Mucosa of stomach (tissue), 1 donor: ENCODE measurements around the gene TTLL6.
"Not testable (repeated sequence)": the region's sequence is repeated elsewhere in the genome, so short reads cannot be mapped to it uniquely, and the experiment has no call there.

ENCODE experiments used
- H3K27me3 ChIP-seq: one replicate; pipeline ENCODE4 v1.7.0; 2013; ENCODE audit warnings: mild to moderate bottlenecking, low read length; ENCODE audit not compliant: control insufficient read depth, insufficient read depth
- H3K36me3 ChIP-seq: one replicate; pipeline ENCODE4 v1.7.0; 2013; ENCODE audit warnings: low read length; ENCODE audit not compliant: control insufficient read depth, insufficient read depth
- H3K4me1 ChIP-seq: one replicate; pipeline ENCODE4 v1.7.0; 2013; ENCODE audit warnings: mild to moderate bottlenecking, low read length; ENCODE audit not compliant: control insufficient read depth, insufficient read depth
- H3K4me3 ChIP-seq: one replicate; pipeline ENCODE4 v1.7.0; 2013; ENCODE audit warnings: low read length
- H3K9ac ChIP-seq: one replicate; pipeline ENCODE4 v1.7.0; 2013; ENCODE audit warnings: mild to moderate bottlenecking, low read length, moderate library complexity
- H3K9me3 ChIP-seq: one replicate; pipeline ENCODE4 v1.7.0; 2013; ENCODE audit warnings: mild to moderate bottlenecking, low read length, moderate library complexity; ENCODE audit not compliant: control insufficient read depth
- donor health status: Pancreatic carcinoma.

Gene TTLL6

DNA sequence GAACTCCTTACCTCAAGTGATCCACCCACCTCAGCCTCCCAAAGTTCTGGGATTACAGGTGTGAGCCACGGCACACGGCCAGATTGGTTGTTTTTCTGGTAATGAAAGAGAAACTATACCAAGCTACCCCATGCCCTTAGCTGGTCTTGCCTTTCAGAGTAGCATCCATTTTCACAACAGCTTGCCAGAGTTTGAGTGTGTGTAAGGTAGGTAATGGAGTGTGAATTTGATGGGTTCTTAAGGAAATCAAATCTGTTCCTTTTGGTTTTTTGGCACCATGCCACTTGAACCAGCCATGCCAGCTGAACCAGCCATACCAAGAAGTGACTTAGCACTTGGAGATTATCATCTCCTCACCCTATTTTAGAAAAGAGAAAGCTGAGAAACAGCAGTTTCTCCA, 18.9 kb upstream of the TTLL6 start:
- no peak overlapping the region for H3K9ac ChIP-seq
- no peak overlapping the region for H3K4me3 ChIP-seq
- H3K27me3 ChIP-seq = no peaks in the 10 kb centered on the region
- H3K9me3 ChIP-seq = no peaks in the 10 kb centered on the region
- H3K4me1 ChIP-seq = peaks cover 59% of the 10 kb centered on the region
- H3K36me3 ChIP-seq = no peaks in the 10 kb centered on the region

DNA sequence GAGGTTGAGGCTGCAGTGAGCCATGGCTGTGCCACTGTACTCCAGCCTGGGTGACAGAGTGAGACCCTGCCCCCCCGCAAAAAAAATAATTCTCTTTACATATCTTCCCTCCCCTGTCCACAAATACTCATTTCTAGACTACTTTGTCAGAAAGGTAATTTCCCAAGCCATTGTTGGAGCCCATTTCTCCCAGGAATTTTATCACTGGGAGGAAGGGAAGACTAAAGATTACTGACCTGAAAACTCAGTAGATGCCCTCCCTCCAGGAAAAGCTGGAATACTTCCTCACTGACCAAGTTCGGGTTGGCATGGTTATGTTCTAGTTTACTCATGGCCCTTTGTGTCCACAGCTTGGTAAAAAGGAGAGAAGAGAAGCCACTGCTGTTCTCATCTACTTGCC, 17.9 kb upstream of the TTLL6 start:
- H3K36me3 ChIP-seq = no peaks in the 10 kb centered on the region
- H3K9ac ChIP-seq = no peak overlapping the region
- no peak overlapping the region for H3K4me3 ChIP-seq
- H3K27me3 ChIP-seq = no peaks in the 10 kb centered on the region
- no peaks in the 10 kb centered on the region for H3K9me3 ChIP-seq
- H3K4me1 ChIP-seq = peaks cover 49% of the 10 kb centered on the region

DNA sequence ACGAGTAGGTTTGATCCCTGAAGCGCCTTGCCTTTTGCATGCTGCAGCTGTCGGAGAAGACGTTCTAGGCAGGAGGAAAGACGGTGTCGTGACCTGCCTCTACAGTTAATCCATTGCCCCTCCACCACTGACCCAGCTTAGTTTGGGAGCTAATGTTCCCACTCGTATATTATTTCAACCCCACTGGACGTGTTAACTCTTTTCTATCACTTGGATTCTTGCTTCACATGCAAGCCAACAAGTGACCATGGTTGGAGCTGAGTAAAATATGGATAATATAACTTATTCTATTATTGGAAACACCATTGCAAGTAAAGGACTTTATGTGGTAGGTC, 14.5 kb upstream of the TTLL6 start:
- H3K4me1 ChIP-seq = peaks cover 40% of the 10 kb centered on the region
- peak overlapping the region; percentile 97 for H3K9ac ChIP-seq
- peak overlapping the region; percentile 83 for H3K4me3 ChIP-seq
- no peaks in the 10 kb centered on the region for H3K27me3 ChIP-seq
- no peaks in the 10 kb centered on the region for H3K9me3 ChIP-seq
- H3K36me3 ChIP-seq = no peaks in the 10 kb centered on the region

DNA sequence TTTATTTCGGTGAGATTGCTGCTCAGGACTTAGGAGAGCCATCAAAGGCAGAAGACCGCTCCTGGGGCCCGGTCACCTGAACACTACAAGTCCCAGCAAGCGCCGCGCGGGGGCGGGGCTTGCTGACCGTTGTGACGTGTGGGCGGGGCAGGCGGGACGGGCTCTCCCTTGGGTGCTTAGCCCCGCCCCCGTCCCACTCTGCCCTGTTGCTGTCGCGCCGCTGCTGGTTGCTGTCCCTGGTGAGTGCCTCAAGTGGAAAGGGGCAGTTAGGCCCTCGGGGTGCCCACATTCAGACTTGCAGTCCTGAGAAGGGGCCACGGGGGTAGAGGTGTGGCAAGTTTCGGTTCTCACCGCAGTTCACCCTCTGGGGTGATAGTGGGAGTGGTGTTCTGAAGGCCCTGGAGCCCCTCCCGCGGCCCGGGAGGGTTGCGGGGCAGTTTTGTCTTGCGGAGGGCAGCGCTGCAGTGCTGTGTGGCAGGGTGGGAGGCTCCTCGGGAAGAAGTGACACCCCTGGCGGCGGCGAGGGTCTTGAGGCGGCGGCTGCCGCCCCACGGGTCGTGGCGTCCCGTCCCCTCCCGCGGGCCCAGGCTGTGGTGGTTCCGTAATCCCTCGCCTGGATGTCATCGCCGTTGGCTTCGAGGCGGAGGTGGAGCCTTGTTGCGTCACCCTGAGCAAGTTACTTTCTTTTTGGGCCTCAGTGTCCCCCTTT, 14.0 kb upstream of the TTLL6 start, which contains the start of gene CALCOCO2:
TSS of gene CALCOCO2 (plus strand) at position 196 of the 709 bp plus-strand sequence. CDS start 10,673 bp downstream, outside the sequence.
- H3K4me1 ChIP-seq = peaks cover 34% of the 10 kb centered on the region
- H3K9me3 ChIP-seq = no peaks in the 10 kb centered on the region
- no peaks in the 10 kb centered on the region for H3K27me3 ChIP-seq
- peak within 1 kb of the TSS; percentile 83 for H3K4me3 ChIP-seq
- H3K36me3 ChIP-seq = no peaks in the 10 kb centered on the region
- peak within 1 kb of the TSS; percentile 97 for H3K9ac ChIP-seq

DNA sequence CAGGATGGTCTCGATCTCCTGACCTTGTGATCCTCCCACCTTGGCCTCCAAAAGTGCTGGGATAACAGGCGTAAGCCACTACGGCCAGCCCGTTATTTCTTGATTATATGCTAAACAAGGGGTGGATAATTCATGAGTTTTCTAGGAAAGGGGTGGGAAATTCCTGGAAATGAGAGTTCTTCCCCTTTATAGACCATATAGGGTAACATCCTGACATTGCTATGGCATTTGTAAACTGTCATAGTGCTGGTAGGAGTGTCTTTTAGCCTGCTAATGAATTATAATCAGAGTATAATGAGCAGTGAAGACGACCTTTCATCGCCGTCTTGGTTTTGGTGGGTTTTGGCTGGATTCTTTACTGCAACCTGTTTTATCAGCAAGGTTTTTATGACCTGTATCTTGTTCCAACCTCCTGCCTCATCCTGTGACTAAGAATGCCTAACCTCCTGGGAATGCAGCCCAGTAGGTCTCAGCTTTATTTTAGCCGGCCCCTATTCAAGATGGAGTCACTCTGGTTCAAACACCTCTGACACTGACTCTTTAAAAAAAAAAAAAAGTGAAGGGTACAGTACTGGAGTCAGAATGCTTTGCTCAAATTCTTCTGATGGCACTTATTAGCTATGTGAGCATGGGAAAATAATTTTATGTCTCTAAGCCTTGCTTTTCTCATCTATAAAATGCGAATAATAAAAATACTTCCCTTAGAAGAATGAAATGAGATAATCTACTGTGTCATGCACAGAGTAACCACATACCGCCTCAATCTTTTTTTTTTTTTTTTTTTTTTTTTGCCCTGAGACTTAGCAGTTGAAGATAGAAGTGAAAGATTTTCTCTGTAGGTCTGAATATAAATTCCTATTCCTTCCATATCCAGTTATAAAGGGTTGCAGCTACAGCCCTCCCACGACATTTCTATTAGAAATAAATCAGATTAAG, 8.7 kb upstream of the TTLL6 start:
- Histone ChIP-seq H3K4me3 (no peak overlapping the region), H3K9me3 (no peaks in the 10 kb centered on the region), H3K36me3 (no peaks in the 10 kb centered on the region), H3K9ac (no peak overlapping the region), H3K4me1 (no peaks in the 10 kb centered on the region), H3K27me3 (no peaks in the 10 kb centered on the region)

DNA sequence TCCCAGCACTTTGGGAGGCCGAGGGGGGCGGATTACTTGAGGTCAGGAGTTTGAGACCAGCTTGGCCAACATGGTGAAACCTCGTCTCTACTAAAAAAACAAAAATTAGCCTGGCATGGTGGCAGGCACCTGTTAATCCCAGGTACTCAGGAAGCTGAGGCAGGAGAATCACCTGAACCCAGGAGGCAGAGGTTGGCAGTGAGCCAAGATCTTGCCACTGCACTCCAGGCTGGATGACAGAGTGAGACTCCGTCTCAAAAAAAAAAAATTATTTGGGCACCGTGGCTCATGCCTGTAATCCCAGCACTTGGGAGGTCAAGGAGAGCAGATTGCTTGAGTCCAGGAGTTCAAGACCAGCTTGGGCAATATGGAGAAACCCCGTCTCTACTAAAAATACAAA, 3.9 kb upstream of the TTLL6 start:
- H3K9ac ChIP-seq, H3K27me3 ChIP-seq, H3K36me3 ChIP-seq, H3K4me3 ChIP-seq, H3K9me3 ChIP-seq: not testable (repeated sequence)
- H3K4me1 ChIP-seq = peaks cover 12% of the 10 kb centered on the region

DNA sequence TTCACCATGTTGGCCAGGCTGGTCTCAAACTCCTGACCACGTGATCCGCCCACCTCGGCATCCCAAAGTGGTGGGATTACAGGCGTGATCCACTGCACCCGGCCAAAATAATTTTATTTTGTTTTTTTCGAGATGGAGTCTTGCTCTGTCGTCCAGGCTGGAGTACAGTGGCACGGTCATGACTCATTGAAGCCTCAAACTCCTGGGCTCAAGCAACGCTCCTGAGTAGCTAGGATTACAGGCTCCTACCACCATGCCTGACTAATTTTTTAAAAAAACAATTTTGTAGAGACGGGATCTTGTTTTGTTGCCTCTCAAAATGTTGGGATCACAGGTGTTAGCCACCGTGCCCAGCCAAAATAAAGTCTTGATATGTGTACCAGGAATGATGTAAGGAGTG, 2.4 kb upstream of the TTLL6 start:
- Histone ChIP-seq H3K9ac (no peak overlapping the region), H3K27me3 (no peaks in the 10 kb centered on the region), H3K36me3 (no peaks in the 10 kb centered on the region), H3K4me3 (no peak overlapping the region), H3K9me3 (no peaks in the 10 kb centered on the region), H3K4me1 (peaks cover 12% of the 10 kb centered on the region)

DNA sequence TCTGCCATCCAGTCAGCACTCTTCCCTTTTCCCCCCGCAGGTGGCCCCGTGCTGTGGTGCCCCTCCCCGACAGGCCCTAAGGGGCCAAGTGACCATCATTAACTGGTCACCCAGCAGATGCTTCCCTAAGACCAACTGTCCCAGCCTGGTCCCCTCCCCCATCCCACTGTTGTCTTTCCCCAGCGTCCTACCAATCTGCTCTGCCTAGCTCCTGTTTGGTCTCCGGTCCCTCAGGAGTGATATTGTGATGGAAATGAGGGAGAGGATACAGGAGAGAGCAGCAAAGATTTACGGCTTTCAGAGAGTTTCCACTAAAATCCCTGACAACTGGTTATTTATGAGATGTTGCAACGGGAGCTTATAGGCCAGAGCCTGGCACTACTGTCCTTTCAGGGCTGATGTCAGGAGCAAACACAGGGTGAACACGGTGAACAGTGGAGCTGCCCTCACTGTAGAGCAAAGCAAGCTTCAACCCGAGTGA, 1.4 kb upstream of the TTLL6 start:
- H3K9ac ChIP-seq = no peak overlapping the region

DNA sequence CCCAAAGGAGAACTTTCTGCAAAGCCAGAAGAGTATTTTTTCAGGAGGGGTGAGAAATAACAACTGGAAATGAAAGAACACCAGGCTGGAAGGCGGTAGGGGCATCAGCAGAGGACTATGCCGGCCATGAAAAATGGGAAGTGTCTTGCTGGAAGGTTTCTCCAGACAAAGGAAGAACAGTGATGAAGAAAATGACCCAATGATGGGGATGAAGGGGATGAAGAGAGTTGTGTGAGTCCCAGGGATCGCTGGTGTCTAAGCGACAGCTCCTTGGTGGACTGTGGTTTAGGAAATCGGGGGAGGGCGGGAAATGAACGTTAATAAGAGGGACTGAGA, 623 bp downstream of the TTLL6 start:
- Histone ChIP-seq H3K9ac (peak overlapping the region; percentile 51), H3K36me3 (no peaks in the 10 kb centered on the region), H3K4me1 (peaks cover 12% of the 10 kb centered on the region), H3K27me3 (no peaks in the 10 kb centered on the region), H3K4me3 (no peak overlapping the region), H3K9me3 (no peaks in the 10 kb centered on the region)

More for the DNA sequence above, 1.4 kb upstream of the TTLL6 start:
- Histone ChIP-seq H3K36me3 (no peaks in the 10 kb centered on the region), H3K27me3 (no peaks in the 10 kb centered on the region), H3K4me3 (no peak overlapping the region), H3K4me1 (peaks cover 12% of the 10 kb centered on the region), H3K9me3 (no peaks in the 10 kb centered on the region)

DNA sequence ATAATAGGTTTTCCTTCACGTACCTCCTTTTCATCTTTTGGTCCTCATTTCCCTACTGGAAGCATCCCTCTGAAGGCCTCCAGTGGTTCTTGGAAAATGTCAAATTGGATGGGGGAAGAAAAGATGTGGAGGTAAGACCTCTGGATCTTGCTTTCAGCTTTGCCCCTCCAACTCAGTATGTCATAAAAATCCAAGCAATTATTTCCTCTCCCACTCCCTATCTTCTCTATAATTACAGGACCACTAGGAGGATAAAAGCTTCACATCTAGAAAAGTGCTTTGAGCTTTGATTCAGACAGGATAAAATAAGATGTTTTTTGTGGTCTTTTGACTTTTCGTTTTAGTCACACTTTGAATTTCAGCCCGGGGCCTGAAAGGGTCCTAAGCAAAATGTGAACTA, 1.7 kb downstream of the TTLL6 start:
- H3K36me3 ChIP-seq = no peaks in the 10 kb centered on the region
- no peak overlapping the region for H3K4me3 ChIP-seq
- H3K4me1 ChIP-seq = peaks cover 14% of the 10 kb centered on the region
- no peaks in the 10 kb centered on the region for H3K9me3 ChIP-seq
- H3K9ac ChIP-seq = no peak overlapping the region
- no peaks in the 10 kb centered on the region for H3K27me3 ChIP-seq

DNA sequence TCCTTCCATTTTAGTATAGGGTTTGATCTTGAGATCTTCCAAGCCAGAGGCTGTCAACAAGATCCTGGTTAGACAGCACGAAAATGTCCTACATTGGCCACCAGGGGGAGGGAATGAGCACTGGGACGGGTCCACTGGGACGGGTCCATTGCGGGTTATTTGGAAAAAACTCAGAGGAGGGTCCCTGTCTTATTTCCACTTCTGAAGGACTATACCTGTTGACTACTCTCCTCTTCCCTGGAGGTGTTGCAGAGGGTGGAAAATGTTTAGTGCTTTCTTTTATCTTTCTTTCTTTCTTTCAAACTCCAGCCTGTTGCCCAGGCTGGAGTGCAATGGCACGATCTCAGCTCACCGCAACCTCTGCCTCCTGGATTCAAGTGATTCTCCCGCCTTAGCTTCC, 2.5 kb downstream of the TTLL6 start:
- H3K27me3 ChIP-seq = no peaks in the 10 kb centered on the region
- no peak overlapping the region for H3K4me3 ChIP-seq
- H3K9ac ChIP-seq = no peak overlapping the region
- peaks cover 22% of the 10 kb centered on the region for H3K4me1 ChIP-seq
- H3K9me3 ChIP-seq = no peaks in the 10 kb centered on the region
- no peaks in the 10 kb centered on the region for H3K36me3 ChIP-seq

DNA sequence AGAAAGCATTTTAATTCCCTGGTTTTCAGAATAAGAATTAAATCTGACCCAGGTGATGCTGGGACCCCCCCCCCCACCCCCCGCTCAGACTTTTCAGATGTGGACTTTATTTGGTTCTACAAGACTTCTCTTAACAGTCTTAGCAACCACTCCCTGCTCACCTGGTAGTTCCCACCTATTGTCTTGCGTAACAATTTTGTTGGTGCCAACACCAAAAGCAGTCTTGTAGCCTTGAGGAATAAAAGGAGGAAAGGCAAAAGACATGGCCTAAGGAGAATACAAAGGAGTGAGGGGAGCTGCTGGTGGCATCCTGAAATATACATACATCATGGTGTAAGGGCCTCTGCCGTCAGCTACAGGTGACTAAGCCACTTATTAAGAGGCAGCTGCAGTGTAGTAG, 5.0 kb downstream of the TTLL6 start:
- Histone ChIP-seq H3K4me3 (no peak overlapping the region), H3K9me3 (no peaks in the 10 kb centered on the region), H3K36me3 (no peaks in the 10 kb centered on the region), H3K27me3 (no peaks in the 10 kb centered on the region), H3K4me1 (peaks cover 20% of the 10 kb centered on the region), H3K9ac (no peak overlapping the region)
